ENCODE results near the gene CTU2. TPM values are rescaled to one million over a fixed set of nuclear protein-coding genes. Genes with fewer than 3 reads are reported as not detected.

The CTU2 gene
- total and polyA plus RNA-seq, 2 donors from 2014 or later = 11.1 to 18.8 TPM

DNA sequence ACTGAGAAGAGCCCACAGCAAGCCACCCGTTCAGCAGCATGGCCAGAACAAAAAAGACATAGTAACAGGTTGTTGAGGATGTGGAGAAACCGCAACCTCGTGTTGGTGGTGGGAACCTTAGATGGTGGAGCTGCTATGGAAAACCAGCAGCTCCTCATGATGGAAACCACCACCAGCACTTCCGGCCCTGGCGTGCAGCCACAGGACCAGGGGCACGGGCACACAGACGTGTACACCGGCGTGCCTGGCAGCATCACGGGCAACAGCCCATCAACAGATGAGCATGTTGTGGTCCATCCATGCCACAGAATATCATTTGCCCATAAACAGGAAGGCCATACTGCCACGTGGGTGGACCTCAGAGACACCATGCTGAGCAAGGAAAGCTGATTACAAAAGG is 11.9 kb downstream of the CTU2 start:
- peaks cover 0 to 20% (median 11%) of the 10 kb centered on the region in 3 donors for H3K36me3 ChIP-seq (ENCODE audit: control insufficient read depth in 2 of 3, insufficient read depth in 3 of 3, low read length in 3 of 3)

DNA sequence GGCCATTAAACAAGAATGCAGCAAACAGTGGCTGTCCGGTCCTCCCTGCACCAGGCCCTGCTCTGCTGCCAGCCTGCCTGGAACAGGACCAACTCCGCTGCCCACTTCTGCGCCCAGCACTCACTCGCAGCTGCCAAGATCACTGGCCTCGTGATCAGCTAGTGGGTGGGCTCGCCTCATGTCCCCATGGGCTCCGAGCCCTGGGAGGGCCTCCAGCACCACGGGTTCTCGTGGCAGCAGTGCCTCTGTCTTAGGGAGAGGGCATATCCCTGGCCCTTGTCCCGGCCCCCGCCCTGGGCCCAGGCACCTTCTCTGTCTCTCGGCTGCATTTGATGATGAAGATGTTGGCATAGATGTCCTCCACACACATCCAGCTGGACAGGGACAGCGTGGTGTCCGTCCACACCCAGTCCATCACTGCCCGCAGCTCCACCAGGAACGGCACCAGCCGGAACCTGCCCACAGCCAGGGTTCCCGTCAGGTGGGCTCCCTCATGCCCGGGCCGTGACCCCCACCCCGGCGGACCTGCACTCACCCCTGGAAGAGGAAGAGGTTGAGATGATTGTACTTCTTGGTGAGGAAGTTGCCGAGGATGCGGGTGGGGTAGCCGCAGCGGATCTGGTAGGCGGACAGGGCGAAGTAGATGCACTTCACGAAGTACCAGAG is 13.1 kb downstream of the CTU2 start:
- Histone ChIP-seq H3K27me3 (ENCODE audit: control insufficient read depth, insufficient read depth, low read length) (no peaks in the 10 kb centered on the region), H3K9ac (ENCODE audit: low read length in 3 of 3) (no peak overlapping the region), H3K4me3 (ENCODE audit: low read length in 3 of 3) (no peak overlapping the region), H3K27ac (ENCODE audit: low read depth in 2 of 2, low read length in 2 of 2) (no peak overlapping the region), H3K9me3 (ENCODE audit: control insufficient read depth in 2 of 3, insufficient read depth in 1 of 3, low read length in 3 of 3) (no peaks in the 10 kb centered on the region), H3K36me3 (ENCODE audit: control insufficient read depth in 2 of 3, insufficient read depth in 3 of 3, low read length in 3 of 3) (peaks cover 0 to 20% (median 11%) of the 10 kb centered on the region in 3 donors), H3K4me1 (ENCODE audit: control insufficient read depth in 2 of 3, insufficient read depth in 2 of 3, low read depth in 1 of 3, low read length in 3 of 3) (no peaks in the 10 kb centered on the region)
- TF ChIP-seq, protein P1, sequence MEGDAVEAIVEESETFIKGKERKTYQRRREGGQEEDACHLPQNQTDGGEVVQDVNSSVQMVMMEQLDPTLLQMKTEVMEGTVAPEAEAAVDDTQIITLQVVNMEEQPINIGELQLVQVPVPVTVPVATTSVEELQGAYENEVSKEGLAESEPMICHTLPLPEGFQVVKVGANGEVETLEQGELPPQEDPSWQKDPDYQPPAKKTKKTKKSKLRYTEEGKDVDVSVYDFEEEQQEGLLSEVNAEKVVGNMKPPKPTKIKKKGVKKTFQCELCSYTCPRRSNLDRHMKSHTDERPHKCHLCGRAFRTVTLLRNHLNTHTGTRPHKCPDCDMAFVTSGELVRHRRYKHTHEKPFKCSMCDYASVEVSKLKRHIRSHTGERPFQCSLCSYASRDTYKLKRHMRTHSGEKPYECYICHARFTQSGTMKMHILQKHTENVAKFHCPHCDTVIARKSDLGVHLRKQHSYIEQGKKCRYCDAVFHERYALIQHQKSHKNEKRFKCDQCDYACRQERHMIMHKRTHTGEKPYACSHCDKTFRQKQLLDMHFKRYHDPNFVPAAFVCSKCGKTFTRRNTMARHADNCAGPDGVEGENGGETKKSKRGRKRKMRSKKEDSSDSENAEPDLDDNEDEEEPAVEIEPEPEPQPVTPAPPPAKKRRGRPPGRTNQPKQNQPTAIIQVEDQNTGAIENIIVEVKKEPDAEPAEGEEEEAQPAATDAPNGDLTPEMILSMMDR (IDR thresholded peaks at IDR 0.05; ENCODE audit: borderline replicate concordance, extremely low read depth, insufficient read depth) = no peak
- intact Hi-C loops (cut with DNase I) = no loop called here
- no peak for FAIRE-seq
- DNase-seq = no peak

More for the DNA sequence above, 11.9 kb downstream of the CTU2 start:
- no peak for DNase-seq
- no peaks in the 10 kb centered on the region for H3K4me1 ChIP-seq (ENCODE audit: control insufficient read depth in 2 of 3, insufficient read depth in 2 of 3, low read depth in 1 of 3, low read length in 3 of 3)
- FAIRE-seq = no peak
- no peak overlapping the region for H3K27ac ChIP-seq (ENCODE audit: low read depth in 2 of 2, low read length in 2 of 2)
- H3K27me3 ChIP-seq (ENCODE audit: control insufficient read depth, insufficient read depth, low read length) = no peaks in the 10 kb centered on the region
- H3K4me3 ChIP-seq (ENCODE audit: low read length in 3 of 3) = no peak overlapping the region
- intact Hi-C loops (cut with DNase I) = no loop called here
- no peaks in the 10 kb centered on the region for H3K9me3 ChIP-seq (ENCODE audit: control insufficient read depth in 2 of 3, insufficient read depth in 1 of 3, low read length in 3 of 3)
- TF ChIP-seq, protein P1 (IDR thresholded peaks at IDR 0.05; ENCODE audit: borderline replicate concordance, extremely low read depth, insufficient read depth) = no peak
- no peak overlapping the region for H3K9ac ChIP-seq (ENCODE audit: low read length in 3 of 3)

DNA sequence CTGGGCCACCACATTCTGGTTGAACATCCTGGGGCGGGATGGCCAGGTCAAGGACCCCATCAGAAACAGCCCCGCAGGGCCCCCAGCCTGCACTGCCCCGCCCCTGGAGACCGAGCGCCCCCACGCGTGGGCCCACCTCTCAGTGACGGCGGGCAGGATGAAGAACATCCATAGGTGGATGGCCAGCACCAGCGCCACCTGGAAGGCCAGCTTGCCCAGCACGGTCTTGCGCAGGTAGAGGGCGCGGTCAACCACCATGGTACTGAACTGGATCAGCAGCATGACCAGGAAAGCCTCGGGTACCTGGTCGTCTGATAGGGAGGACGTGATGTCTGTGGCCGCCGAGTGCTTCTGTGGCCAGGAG is 13.6 kb downstream of the CTU2 start:
- H3K4me1 ChIP-seq (ENCODE audit: control insufficient read depth in 2 of 3, insufficient read depth in 2 of 3, low read depth in 1 of 3, low read length in 3 of 3) = no peaks in the 10 kb centered on the region
- H3K36me3 ChIP-seq (ENCODE audit: control insufficient read depth in 2 of 3, insufficient read depth in 3 of 3, low read length in 3 of 3) = peaks cover 0 to 21% (median 11%) of the 10 kb centered on the region in 3 donors
- H3K4me3 ChIP-seq (ENCODE audit: low read length in 3 of 3) = no peak overlapping the region
- no peaks in the 10 kb centered on the region for H3K27me3 ChIP-seq (ENCODE audit: control insufficient read depth, insufficient read depth, low read length)
- no peaks in the 10 kb centered on the region for H3K9me3 ChIP-seq (ENCODE audit: control insufficient read depth in 2 of 3, insufficient read depth in 1 of 3, low read length in 3 of 3)
- FAIRE-seq (no peak), DNase-seq (no peak)
- H3K27ac ChIP-seq (ENCODE audit: low read depth in 2 of 2, low read length in 2 of 2) = no peak overlapping the region
- TF ChIP-seq, protein P1 (IDR thresholded peaks at IDR 0.05; ENCODE audit: borderline replicate concordance, extremely low read depth, insufficient read depth) = no peak
- no peak overlapping the region for H3K9ac ChIP-seq (ENCODE audit: low read length in 3 of 3)
- intact Hi-C loops (cut with DNase I) = no loop called here

Data from kidney (tissue), 14 donors.